Colonic mucosa (tissue), 4 donors: ENCODE results near the gene USB1. TPM values are rescaled to one million over a fixed set of nuclear protein-coding genes. Genes with fewer than 3 reads are reported as not detected.

ENCODE experiments used
- DNase-seq: peaks from one replicate; pipeline ENCODE4 v3.0.0-alpha.2; 2020
- H3K27ac ChIP-seq: fragments of 200-600 bp; one replicate; pipeline ENCODE4 v1.8.0; 2021
- H3K27me3 ChIP-seq: fragments of 200-600 bp; one replicate; pipeline ENCODE4 v1.8.0; 2021
- H3K36me3 ChIP-seq: fragments of 200-600 bp; one replicate; pipeline ENCODE4 v1.8.0; 2021
- H3K4me1 ChIP-seq: fragments of 200-600 bp; one replicate; pipeline ENCODE4 v1.8.0; 2021; ENCODE audit warnings: mild to moderate bottlenecking
- H3K4me3 ChIP-seq: fragments of 200-600 bp; one replicate; pipeline ENCODE4 v1.8.0; 2021
- H3K9ac ChIP-seq, 2 donors: one replicate each; pipeline ENCODE4 v1.7.0; 2013; ENCODE audit warnings: control low read depth in 2 of 2, low read depth in 2 of 2, low read length in 2 of 2
- H3K9me3 ChIP-seq: fragments of 200-600 bp; one replicate; pipeline ENCODE4 v1.8.0; 2021
- intact Hi-C: fragments of 100-400 bp; cut with DNase I; formaldehyde crosslinking; loops from one replicate; pipeline ENCODE4 v1.14.1; 2022
- total RNA-seq, 2 donors: library from RNA; stranded (reverse); fragmentation: NEBNext Ultra II Directional in 1 of 2; extraction: Animal tissue kit (Norgen Biotek cat#: 25700) in 1 of 2; gene quantifications; one replicate each; pipeline ENCODE4 v1.2.1, GENCODE V29; 2021
- TF ChIP-seq, protein P1 (sequence below): fragments of 200-600 bp; IDR thresholded peaks from one replicate; pipeline ENCODE4 v1.8.0; 2022; ENCODE audit warnings: antibody characterized with exemption, mild to moderate bottlenecking
- donor health status: healthy.
- donor health status: DM: no; HTN: no; CAD: no.
- donor health status: DM: no; HTN: no; CAD: no.

The USB1 gene
- total RNA-seq, 2 donors from 2014 or later, result 34.2 to 49.8 TPM

DNA sequence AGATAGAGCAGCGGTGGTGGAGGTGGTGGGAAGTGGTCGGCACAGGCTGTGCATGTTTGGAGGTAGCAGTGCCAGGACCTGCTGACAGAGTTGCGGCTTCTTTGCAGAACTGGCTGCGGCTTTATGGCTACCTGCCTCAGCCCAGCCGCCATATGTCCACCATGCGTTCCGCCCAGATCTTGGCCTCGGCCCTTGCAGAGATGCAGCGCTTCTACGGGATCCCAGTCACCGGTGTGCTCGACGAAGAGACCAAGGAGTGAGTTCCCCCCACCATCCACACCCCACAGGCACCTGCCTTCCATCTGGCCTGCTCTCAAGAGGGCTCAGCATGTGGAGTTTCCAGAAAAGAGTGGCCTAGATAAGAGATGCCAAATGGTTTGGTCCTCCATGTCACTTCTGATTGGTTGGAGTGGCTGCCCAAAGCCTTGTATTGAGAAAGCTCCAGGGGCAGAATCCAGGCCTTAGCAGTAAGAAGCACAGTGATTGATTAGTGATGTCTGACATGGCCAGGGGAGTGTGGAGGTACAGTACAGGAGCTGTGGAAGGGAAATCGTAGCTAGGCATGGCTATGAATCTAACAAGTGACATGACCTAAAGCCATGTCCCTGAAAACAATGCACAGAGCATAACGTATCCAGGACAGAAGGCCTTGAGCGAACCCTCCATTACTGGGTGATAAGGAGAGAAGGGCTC lies 36.3 kb downstream of the USB1 start:
- Histone ChIP-seq H3K4me3 (no peak overlapping the region), H3K36me3 (peaks cover 3% of the 10 kb centered on the region), H3K9ac (no peak overlapping the region), H3K9me3 (no peaks in the 10 kb centered on the region), H3K27me3 (no peaks in the 10 kb centered on the region), H3K27ac (no peak overlapping the region), H3K4me1 (no peaks in the 10 kb centered on the region)
- no peak for DNase-seq
- TF ChIP-seq, protein P1, sequence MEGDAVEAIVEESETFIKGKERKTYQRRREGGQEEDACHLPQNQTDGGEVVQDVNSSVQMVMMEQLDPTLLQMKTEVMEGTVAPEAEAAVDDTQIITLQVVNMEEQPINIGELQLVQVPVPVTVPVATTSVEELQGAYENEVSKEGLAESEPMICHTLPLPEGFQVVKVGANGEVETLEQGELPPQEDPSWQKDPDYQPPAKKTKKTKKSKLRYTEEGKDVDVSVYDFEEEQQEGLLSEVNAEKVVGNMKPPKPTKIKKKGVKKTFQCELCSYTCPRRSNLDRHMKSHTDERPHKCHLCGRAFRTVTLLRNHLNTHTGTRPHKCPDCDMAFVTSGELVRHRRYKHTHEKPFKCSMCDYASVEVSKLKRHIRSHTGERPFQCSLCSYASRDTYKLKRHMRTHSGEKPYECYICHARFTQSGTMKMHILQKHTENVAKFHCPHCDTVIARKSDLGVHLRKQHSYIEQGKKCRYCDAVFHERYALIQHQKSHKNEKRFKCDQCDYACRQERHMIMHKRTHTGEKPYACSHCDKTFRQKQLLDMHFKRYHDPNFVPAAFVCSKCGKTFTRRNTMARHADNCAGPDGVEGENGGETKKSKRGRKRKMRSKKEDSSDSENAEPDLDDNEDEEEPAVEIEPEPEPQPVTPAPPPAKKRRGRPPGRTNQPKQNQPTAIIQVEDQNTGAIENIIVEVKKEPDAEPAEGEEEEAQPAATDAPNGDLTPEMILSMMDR, result no peak
- intact Hi-C loops, result no loop called here

DNA sequence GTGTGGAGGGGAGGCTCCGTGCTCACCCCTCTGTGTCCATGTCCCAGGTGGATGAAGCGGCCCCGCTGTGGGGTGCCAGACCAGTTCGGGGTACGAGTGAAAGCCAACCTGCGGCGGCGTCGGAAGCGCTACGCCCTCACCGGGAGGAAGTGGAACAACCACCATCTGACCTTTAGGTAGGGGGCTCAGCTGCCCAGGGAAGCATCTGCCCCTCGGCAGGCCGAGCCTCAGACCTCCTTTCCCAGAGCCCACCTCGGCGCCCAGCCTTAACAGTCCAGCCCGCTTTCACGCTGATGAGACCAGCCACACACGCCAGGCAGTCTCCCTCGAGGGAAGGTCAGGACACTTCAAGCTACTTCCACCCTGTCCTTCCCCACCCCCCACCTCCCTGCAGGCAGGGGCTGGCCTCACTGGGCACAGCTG lies 37.0 kb downstream of the USB1 start:
- H3K27ac ChIP-seq, result no peak overlapping the region

DNA sequence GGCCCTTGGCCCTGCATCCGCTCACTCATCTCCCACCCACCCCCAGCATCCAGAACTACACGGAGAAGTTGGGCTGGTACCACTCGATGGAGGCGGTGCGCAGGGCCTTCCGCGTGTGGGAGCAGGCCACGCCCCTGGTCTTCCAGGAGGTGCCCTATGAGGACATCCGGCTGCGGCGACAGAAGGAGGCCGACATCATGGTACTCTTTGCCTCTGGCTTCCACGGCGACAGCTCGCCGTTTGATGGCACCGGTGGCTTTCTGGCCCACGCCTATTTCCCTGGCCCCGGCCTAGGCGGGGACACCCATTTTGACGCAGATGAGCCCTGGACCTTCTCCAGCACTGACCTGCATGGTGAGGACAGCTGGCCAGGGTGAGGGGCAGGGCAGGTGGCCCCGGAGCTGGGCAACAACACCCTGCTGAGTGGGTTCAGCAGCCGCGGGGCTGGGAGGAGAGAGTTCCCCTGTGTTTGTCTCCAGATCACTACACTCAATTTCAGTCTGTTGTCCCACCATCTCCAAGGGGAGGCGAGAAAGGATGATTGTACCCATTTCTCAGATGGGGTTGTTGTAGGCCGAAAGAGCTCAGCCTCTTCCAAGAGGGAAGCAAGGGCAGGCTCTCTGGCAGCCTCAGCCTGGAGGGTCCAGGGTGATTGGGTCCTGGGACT lies 38.8 kb downstream of the USB1 start:
- intact Hi-C loops, result no loop called here
- peaks cover 3% of the 10 kb centered on the region for H3K36me3 ChIP-seq
- DNase-seq, result no peak

More for the DNA sequence above, 37.0 kb downstream of the USB1 start:
- peaks cover 3% of the 10 kb centered on the region for H3K36me3 ChIP-seq
- intact Hi-C loops, result no loop called here
- H3K9me3 ChIP-seq, result no peaks in the 10 kb centered on the region
- no peak overlapping the region for H3K4me3 ChIP-seq
- DNase-seq, result no peak
- H3K27me3 ChIP-seq, result no peaks in the 10 kb centered on the region
- H3K4me1 ChIP-seq, result no peaks in the 10 kb centered on the region
- TF ChIP-seq, protein P1, result no peak
- H3K9ac ChIP-seq, result no peak overlapping the region

DNA sequence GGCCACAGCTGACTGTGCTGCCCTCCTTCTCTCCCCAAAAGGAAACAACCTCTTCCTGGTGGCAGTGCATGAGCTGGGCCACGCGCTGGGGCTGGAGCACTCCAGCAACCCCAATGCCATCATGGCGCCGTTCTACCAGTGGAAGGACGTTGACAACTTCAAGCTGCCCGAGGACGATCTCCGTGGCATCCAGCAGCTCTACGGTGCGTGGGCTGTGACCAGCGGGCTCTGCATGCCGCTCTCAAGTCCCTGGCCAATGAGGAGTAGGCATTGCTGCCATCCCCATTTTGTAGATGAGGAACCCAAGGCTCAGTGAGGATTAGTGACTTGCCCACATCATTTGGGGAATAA lies 39.3 kb downstream of the USB1 start:
- Histone ChIP-seq H3K9ac (no peak overlapping the region), H3K27me3 (no peaks in the 10 kb centered on the region), H3K36me3 (peaks cover 3% of the 10 kb centered on the region), H3K4me1 (no peaks in the 10 kb centered on the region), H3K9me3 (no peaks in the 10 kb centered on the region), H3K4me3 (no peak overlapping the region), H3K27ac (no peak overlapping the region)
- TF ChIP-seq, protein P1, result no peak
- intact Hi-C loops, result no loop called here
- no peak for DNase-seq

More for the DNA sequence above, 38.8 kb downstream of the USB1 start:
- Histone ChIP-seq H3K27me3 (no peaks in the 10 kb centered on the region), H3K9ac (no peak overlapping the region), H3K27ac (no peak overlapping the region), H3K4me3 (no peak overlapping the region), H3K4me1 (no peaks in the 10 kb centered on the region), H3K9me3 (no peaks in the 10 kb centered on the region)
- TF ChIP-seq, protein P1, result no peak

DNA sequence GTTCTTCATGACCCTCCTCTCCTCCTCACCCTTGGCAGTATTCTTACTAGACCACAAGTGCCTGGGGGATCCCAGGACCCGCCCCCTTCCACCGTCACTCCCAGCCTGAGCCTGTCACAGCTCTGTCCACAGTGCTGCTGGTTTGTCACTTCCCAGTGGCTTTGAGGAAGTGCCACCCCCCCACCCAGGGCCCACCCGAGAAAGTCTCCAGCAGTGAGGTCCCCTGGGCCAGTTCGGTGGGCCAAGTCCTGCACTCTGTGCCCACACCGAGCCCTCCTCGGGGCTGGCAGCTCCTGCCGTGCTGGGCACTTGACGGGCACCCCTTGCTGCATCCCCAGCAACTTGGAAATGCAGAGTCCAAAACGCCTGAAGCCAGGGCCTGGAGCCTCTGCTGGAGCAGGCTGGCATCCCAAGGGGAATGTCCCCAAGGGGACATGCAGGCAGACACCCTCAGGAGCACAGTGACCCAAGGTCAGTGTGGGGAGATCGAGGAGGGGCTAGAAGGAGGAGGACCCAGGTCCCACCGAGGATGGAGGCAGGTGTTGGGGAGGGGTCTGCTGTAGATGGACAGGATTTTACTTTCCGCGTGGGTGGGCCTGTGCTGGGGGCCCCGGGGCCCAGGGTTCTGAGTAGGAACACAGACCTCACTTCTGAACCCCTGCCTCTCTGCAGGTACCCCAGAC lies 39.9 kb downstream of the USB1 start:
- Histone ChIP-seq H3K36me3 (peaks cover 3% of the 10 kb centered on the region), H3K4me3 (no peak overlapping the region), H3K9me3 (no peaks in the 10 kb centered on the region), H3K27ac (no peak overlapping the region), H3K27me3 (no peaks in the 10 kb centered on the region), H3K4me1 (no peaks in the 10 kb centered on the region), H3K9ac (no peak overlapping the region)
- TF ChIP-seq, protein P1, result no peak
- intact Hi-C loops, result no loop called here
- no peak for DNase-seq
